K562 (cell line): ENCODE measurements around the gene TMEM114. TPM values are rescaled to one million over a fixed set of nuclear protein-coding genes. Genes with fewer than 3 reads are reported as not detected.

ENCODE experiments used
- ARID2 ChIP-seq: fragments of 450-650 bp; IDR thresholded peaks from 2 replicates; pipeline ENCODE4 v1.6.1; 2017; ENCODE audit warnings: antibody characterized with exemption, mild to moderate bottlenecking
- RFX7 ChIP-seq: fragments of 250-450 bp; sonication (Bioruptor Pico); IDR thresholded peaks from 2 replicates; pipeline ENCODE4 v1.5.1; 2021; ENCODE audit warnings: mild to moderate bottlenecking
- SMAD4 ChIP-seq: fragments of 250-450 bp; sonication (Bioruptor Pico); conservative IDR thresholded peaks from 2 replicates; pipeline ENCODE4 v1.8.0; 2021; ENCODE audit warnings: inconsistent platforms, mild to moderate bottlenecking, moderate library complexity
- SMARCA4 ChIP-seq: fragments of 450-650 bp; IDR thresholded peaks from 2 replicates; pipeline ENCODE4 v1.6.1; 2016
- STAG1 ChIP-seq: sonication (generic); formaldehyde crosslinking; IDR thresholded peaks from 2 replicates; pipeline ENCODE4 v1.5.0; 2020; ENCODE audit warnings: missing genetic modification reagents, borderline replicate concordance
- ZNF124 ChIP-seq: sonication (generic); formaldehyde crosslinking; IDR thresholded peaks from 2 replicates; pipeline ENCODE4 v1.8.1; 2022; ENCODE audit warnings: missing genetic modification reagents
- polyA plus RNA-seq, 8 experiments: library from polyadenylated mRNA; depleted of rRNA in 4 of 8; stranded (reverse) in 5 of 8; unstranded in 3 of 8; fragments of >200 nt; fragmentation: Nextera tagmentation in 2 of 8; fragmentation: Illumina TruSeq in 1 of 8; extraction: Ambion mirVana in 2 of 8; extraction: Trizol in 1 of 8; gene quantifications; 2 replicates each; pipeline versions ENCODE4 v1.2.1 to v1.2.3, GENCODE V29; 2011 to 2014; ENCODE audit warnings: inconsistent platforms in 1 of 8, missing spikeins in 1 of 8
- total RNA-seq, 7 experiments: library from RNA; depleted of rRNA in 6 of 7; stranded (reverse); fragments of >200 nt in 6 of 7; fragmentation: Illumina TruSeq in 2 of 7; extraction: Trizol in 2 of 7; gene quantifications; 2 replicates each; pipeline versions ENCODE4 v1.2.1 to v1.2.3, GENCODE V29; 2011 to 2021; ENCODE audit warnings: low replicate concordance in 1 of 7
- TF ChIP-seq, protein P1 (sequence below), 2 experiments: fragments of 450-650 bp in 1 of 2; sonication (generic) in 1 of 2; formaldehyde crosslinking in 1 of 2; IDR thresholded peaks; 2 replicates each; pipeline versions ENCODE4 v1.7.1 to v1.9.0; 2016 to 2022; ENCODE audit warnings: inconsistent platforms in 1 of 2, mild to moderate bottlenecking in 1 of 2, missing genetic modification reagents in 1 of 2
- TF ChIP-seq, protein P2 (sequence below): fragments of 450-650 bp; IDR thresholded peaks from 2 replicates; pipeline ENCODE4 v1.6.1; 2016; ENCODE audit warnings: borderline replicate concordance
- TF ChIP-seq, protein P3 (sequence below): sonication (generic); formaldehyde crosslinking; IDR thresholded peaks from 2 replicates; pipeline ENCODE4 v1.8.0; 2022; ENCODE audit warnings: missing genetic modification reagents, mild to moderate bottlenecking, borderline replicate concordance
- TF ChIP-seq, protein P4 (sequence below): fragments of 250-450 bp; sonication (Bioruptor Pico); IDR thresholded peaks from 2 replicates; pipeline ENCODE4 v1.8.0; 2022; ENCODE audit warnings: moderate library complexity, mild to moderate bottlenecking, inconsistent platforms
- TF ChIP-seq, protein P5 (sequence below): fragments of 450-650 bp; conservative IDR thresholded peaks from 2 replicates; pipeline ENCODE4 v1.6.1; 2016; ENCODE audit warnings: missing genetic modification characterization, low read depth, mild to moderate bottlenecking, control low read depth, missing compliant biosample characterization

The TMEM114 gene
- total and polyA plus RNA-seq, 9 of the 15 experiments (the other 6 are each of a cell fraction or from before 2014, with no cell fraction given) = not detected

DNA sequence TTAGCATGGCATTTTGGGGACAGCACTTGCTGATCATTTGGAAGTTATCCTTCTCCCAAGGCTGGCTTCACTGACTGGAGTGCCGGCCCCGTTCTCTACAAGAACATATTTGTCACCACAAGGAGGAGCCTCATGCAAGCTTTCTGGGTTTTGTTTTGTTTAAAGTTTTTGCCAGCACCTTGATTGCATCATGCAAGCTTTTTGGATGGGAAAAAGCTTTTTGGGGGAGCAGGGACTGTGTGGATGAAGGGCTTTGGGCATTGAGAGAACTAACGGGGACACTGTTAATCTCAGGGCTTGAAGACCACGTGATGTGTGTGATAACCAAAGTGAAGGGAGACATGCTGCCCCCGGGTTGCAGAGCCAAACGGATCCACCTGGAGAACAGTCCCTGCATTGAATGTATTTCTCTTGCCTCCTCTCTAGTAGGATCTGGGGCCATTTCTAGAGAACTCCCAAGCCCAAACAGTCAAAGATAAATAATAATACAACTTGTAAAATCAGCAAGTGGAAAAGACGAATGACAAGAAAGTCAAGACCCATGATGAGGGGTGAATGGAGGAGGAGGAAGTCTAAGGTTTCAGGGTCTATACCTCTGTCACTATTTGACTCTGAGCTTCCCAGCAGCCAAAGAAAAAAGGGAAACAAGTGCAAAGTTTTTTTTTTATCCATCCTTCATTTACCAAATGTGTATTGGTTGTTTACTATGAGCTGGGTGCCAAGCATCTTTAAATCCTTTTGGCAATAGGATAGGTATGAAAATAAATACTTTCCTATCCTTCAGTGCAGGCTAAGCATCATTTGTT lies 17.2 kb downstream of the TMEM114 start (continued):
- TF ChIP-seq, protein P1, sequence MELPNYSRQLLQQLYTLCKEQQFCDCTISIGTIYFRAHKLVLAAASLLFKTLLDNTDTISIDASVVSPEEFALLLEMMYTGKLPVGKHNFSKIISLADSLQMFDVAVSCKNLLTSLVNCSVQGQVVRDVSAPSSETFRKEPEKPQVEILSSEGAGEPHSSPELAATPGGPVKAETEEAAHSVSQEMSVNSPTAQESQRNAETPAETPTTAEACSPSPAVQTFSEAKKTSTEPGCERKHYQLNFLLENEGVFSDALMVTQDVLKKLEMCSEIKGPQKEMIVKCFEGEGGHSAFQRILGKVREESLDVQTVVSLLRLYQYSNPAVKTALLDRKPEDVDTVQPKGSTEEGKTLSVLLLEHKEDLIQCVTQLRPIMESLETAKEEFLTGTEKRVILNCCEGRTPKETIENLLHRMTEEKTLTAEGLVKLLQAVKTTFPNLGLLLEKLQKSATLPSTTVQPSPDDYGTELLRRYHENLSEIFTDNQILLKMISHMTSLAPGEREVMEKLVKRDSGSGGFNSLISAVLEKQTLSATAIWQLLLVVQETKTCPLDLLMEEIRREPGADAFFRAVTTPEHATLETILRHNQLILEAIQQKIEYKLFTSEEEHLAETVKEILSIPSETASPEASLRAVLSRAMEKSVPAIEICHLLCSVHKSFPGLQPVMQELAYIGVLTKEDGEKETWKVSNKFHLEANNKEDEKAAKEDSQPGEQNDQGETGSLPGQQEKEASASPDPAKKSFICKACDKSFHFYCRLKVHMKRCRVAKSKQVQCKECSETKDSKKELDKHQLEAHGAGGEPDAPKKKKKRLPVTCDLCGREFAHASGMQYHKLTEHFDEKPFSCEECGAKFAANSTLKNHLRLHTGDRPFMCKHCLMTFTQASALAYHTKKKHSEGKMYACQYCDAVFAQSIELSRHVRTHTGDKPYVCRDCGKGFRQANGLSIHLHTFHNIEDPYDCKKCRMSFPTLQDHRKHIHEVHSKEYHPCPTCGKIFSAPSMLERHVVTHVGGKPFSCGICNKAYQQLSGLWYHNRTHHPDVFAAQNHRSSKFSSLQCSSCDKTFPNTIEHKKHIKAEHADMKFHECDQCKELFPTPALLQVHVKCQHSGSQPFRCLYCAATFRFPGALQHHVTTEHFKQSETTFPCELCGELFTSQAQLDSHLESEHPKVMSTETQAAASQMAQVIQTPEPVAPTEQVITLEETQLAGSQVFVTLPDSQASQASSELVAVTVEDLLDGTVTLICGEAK (IDR thresholded peaks at IDR 0.05) = peak; percentile 77
- TF ChIP-seq, protein P1 (CRISPR knock-in tag; IDR thresholded peaks at IDR 0.05) = no peak
- TF ChIP-seq, protein P2, sequence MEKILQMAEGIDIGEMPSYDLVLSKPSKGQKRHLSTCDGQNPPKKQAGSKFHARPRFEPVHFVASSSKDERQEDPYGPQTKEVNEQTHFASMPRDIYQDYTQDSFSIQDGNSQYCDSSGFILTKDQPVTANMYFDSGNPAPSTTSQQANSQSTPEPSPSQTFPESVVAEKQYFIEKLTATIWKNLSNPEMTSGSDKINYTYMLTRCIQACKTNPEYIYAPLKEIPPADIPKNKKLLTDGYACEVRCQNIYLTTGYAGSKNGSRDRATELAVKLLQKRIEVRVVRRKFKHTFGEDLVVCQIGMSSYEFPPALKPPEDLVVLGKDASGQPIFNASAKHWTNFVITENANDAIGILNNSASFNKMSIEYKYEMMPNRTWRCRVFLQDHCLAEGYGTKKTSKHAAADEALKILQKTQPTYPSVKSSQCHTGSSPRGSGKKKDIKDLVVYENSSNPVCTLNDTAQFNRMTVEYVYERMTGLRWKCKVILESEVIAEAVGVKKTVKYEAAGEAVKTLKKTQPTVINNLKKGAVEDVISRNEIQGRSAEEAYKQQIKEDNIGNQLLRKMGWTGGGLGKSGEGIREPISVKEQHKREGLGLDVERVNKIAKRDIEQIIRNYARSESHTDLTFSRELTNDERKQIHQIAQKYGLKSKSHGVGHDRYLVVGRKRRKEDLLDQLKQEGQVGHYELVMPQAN = no peak
- TF ChIP-seq SMAD4 (CRISPR knock-in tag) (no peak), ZNF124 (CRISPR knock-in tag) (no peak), SMARCA4 (peak; percentile 67; the same call in 1 of the 2 replicates), RFX7 (no peak), ARID2 (peak; percentile 40; the same call in 1 of the 2 replicates), STAG1 (no peak; the same call in 1 of the 2 replicates)
- TF ChIP-seq, protein P3, sequence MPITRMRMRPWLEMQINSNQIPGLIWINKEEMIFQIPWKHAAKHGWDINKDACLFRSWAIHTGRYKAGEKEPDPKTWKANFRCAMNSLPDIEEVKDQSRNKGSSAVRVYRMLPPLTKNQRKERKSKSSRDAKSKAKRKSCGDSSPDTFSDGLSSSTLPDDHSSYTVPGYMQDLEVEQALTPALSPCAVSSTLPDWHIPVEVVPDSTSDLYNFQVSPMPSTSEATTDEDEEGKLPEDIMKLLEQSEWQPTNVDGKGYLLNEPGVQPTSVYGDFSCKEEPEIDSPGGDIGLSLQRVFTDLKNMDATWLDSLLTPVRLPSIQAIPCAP (CRISPR knock-in tag) = no peak
- TF ChIP-seq, protein P4, sequence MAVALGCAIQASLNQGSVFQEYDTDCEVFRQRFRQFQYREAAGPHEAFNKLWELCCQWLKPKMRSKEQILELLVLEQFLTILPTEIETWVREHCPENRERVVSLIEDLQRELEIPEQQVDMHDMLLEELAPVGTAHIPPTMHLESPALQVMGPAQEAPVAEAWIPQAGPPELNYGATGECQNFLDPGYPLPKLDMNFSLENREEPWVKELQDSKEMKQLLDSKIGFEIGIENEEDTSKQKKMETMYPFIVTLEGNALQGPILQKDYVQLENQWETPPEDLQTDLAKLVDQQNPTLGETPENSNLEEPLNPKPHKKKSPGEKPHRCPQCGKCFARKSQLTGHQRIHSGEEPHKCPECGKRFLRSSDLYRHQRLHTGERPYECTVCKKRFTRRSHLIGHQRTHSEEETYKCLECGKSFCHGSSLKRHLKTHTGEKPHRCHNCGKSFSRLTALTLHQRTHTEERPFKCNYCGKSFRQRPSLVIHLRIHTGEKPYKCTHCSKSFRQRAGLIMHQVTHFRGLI = no peak
- TF ChIP-seq, protein P5, sequence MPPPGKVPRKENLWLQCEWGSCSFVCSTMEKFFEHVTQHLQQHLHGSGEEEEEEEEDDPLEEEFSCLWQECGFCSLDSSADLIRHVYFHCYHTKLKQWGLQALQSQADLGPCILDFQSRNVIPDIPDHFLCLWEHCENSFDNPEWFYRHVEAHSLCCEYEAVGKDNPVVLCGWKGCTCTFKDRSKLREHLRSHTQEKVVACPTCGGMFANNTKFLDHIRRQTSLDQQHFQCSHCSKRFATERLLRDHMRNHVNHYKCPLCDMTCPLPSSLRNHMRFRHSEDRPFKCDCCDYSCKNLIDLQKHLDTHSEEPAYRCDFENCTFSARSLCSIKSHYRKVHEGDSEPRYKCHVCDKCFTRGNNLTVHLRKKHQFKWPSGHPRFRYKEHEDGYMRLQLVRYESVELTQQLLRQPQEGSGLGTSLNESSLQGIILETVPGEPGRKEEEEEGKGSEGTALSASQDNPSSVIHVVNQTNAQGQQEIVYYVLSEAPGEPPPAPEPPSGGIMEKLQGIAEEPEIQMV = no peak
